HG03520 (cell line): Measurements from ENCODE around the gene SMG6.

Experiments
- ATAC-seq: cut with Tn5 transposase; IDR thresholded peaks from one replicate; pipeline ENCODE4 v1.9.1; 2021; ENCODE audit warnings: mild to moderate bottlenecking, moderate library complexity; ENCODE audit not compliant: unreplicated experiment

SMG6 gene

DNA sequence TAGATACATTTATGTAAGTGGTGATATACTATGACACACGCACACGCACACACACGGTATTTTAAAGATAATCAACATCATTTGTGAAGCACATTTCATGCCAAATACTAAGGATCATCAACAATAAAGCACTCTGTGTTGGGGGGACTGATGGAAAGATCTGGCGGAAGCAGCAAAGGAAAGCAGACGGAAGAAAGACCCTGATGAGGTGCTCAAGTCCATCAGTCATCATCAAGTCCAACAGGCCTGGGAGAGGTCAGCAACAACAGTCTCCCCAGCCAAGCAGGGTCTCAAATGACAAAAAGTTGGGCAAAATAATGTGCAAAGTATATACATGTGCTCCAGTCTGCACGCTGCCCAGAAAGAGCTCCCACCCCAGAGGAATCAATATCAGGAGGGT, 193.1 kb downstream of the SMG6 start:
- ATAC-seq, result no peak

DNA sequence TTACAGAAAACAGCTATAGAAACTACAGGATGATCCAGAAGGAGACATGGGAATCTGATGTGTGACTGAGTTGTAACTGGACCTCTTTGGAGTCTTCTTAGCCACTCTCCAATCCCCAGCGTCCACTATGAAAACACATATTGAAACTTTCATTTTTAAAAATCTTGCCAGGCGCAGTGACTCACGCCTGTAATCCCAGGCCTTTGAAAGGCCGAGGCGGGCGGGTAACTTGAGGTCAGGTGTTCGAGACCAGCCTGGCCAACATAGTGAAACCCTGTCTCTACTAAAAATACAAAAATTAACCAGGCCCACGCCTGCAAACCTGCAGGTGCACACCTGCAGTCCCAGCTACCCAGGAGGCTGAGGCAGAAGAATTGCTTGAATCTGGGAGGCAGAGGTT, 195.4 kb downstream of the SMG6 start:
- no peak for ATAC-seq

DNA sequence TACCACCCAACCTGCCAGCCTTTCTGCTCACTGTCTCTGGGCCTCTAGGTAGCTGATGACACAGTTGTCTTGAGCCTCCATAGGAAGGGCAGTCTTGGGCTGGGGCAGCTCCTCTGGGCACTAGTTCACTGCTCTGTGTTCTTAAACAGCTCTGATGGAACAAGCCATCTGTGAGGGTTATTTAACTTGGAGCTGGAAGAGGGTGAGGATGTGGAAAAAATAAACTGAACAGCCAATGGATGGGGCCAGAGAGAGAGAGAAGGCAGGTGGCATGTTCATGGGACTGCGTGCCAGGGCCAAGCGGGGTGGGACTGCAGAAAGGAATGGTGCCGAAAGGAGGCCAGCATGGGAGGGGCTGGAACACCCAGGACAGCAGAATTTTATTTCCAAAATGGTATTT, 196.1 kb downstream of the SMG6 start:
- ATAC-seq, result no peak

DNA sequence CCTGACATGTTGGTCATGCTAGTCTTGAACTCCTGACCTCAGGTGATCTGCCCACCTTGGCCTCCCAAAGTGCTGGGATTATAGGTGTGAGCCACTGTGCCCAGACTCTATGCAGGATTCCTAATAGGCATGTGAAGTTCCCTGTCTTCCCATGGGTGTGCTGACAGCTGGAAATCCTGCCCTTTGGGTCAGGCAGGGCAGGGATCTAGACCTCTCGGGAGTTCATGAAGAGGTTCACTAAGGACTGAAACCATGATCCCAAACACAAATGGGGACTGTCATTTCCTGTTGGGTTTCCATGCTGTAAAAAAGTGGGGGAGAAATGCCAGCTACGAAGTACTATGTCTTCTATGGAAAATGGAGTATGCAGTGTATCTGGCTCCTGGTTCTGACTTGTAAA, 196.5 kb downstream of the SMG6 start:
- no peak for ATAC-seq

DNA sequence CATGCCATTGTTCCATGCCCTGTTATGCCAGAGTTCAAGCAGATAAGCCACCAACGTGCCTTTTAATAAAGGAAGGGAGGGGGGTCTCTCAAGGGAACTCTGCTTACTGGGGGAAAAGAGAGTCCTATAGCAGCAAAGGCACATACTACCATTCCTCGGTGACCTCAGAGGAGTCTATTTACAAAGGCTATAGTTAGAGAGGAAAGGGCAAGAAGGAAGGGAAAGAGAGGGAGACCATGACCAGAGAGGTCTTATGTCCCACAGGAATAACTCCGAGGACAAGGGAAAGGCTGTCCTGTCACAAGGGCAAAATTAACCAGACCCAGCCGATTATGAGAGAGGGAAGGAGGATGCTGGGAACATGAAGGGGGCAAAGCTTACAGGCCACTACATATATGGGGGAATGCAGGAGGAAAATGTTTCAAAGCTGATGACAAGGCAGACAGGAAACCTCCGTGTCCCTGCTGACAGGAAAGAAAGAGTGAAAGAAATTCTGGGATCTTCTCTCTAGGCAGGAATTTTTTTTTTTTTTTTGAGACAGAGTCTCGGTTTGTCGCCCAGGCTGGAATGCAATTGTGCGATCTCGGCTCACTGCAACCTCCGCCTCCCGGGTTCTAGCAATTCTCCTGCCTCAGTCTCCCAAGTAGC, 197.2 kb downstream of the SMG6 start:
- ATAC-seq, result no peak

DNA sequence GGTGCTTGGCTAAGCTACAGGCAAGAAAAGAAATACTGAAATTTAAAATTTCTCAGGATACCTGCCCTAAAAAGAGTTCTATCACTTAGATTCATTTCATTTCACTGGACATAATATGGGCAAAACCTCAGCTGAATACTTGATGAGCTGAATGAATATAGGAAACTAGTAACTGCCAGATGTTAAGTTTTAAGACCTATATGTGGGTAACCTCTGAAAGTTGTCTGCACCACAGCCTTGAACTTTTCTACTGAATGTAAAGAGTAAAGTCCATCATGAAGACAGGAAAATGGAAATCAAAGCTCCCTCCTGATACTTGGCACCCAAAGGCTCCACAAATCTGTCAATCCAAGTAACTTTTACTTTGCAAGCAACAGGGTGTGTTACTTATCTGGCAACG, 197.9 kb downstream of the SMG6 start:
- ATAC-seq, result no peak

DNA sequence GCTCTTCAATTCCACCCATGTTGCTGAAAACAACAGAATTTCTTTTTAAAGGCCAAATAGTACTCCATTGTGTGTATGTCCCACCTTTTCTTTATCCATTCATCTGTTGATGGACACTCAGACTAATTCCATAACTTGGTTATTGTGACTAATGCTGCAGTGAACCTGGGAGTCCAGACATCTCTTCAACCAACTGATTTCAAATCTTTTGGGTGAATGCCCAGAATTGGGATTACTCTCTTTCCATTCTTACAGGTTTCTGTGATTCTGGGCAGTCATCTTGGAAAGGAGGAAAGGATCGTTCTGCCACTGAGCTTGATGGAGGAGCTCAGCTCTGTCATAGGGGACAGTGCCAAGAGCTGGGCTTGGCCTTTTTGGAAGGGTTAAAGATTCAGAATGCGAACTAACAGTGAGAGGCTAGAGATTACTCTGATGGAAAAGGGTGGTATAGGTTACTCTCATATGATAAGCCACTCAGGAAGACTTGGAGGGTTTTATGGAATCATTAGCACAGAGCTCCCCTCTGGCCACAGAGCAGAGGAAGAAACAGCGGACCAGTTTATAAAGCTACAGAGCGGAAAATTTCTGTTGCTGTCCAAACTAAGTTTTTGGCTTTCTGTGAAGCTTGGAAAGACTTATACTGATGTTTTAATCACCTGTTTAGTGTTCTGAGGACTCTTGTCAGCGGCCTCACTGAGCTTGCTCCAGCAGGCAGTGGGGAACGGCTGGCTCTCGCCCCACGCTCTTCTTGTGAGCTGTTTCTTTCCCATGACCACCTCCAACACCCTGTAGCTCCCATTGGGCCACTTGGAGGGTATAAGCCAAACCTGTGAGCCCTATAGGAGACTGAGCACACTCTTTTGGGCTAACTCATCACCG, 200.4 kb downstream of the SMG6 start:
- no peak for ATAC-seq

DNA sequence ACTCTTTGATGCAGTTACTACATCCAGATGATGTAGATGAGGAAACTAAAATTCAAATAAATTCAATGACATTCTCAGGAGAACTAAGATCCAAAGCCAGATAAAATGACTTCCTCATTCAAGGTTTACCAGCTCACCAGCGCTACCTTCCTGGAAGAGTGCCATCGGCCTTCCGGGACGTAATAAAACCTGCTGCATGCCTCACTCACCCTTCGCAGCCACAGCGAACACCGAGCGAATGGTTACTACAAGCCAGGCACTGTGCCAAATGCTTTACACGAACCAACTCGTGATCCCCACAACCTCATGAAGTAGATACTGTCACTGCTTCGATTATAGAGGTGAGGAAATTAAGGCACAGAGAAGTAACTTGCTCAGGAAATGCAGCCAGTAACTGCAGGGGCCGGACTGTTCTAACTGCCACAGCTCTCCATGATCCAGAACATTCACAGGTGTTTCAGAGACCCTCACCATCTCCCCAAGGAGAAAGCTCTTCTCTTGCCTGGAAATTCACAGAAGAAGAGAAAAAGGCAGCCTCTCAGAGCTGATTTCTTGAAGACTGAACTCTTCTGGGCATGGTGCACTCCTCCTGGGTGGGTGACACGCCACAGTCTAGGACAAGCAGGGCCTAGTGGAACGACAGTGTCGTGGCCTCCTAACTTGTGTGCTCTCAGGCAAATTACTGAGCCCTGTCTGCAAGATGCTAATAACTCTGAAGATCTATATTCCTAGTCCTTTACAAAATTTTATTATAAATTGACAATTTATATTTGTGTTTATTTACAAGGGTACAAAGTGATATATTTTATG, 201.9 kb downstream of the SMG6 start:
- no peak for ATAC-seq

DNA sequence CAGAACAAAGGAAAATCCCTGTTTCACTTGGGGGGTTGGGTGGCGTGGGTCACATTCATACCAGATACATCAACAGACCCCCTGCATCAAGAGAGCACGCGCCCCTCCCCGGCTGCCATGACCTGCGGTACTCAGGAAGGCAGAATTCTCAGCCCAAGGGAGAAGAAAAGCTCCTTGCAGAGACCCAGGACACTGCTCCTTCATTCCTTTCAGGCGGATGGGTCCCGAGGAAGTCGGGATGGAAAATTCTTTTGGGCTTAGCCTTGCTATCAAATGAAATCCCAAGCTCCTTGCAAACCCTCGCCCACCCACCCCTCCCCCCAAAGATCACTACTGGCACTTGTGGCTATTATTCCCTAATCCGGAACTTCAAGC, 208.1 kb downstream of the SMG6 start:
- no peak for ATAC-seq

DNA sequence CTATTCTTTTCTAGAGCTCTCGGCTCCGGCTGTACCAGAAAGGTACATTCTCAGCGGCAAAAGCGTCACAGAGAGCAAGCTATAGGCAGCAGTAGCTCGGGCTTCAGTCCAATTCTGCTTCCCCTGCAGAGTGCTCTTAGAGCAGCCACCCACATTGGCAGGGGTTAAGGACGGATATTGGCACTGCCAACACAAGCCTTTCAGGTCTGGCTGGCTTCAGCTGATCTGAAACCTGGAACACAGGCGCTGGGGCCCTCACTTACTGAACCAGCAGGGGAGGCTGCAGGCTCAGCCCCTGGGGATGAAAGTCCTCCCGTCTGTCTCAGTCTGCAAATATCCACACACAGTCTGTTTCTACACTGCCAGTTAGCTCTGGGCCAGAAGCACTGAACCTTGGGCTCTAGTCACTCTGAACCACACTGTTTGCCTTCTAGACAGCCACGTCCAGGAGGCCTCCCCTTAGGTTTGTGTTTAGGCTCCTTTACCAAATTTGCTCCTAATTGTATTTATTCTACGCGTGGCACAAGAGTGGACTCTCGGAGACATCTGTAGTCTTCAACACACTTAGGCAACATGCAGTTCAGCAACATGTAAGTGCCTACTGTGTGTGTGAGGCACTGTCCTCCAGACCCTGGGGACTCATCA, 208.6 kb downstream of the SMG6 start:
- ATAC-seq, result no peak

DNA sequence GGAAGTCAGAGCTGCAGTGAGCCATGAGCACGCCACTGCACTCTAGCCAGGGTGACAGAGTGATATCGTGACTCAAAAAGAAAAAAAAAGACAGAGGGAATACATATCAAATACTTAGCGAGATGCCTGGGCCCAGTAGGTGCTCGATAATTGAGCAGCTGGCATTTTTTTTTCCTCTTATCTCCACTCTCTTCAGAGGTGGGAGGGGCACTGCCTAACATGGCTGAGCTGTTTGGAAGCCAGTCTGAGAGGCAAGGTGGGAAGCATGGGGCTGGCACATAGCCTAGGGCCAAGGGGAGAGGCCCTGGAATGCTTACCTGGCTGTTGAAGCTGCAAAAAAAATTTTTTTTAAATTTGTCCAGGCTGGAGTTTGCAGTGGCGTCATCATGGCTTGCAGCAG, 210.2 kb downstream of the SMG6 start:
- ATAC-seq, result no peak

DNA sequence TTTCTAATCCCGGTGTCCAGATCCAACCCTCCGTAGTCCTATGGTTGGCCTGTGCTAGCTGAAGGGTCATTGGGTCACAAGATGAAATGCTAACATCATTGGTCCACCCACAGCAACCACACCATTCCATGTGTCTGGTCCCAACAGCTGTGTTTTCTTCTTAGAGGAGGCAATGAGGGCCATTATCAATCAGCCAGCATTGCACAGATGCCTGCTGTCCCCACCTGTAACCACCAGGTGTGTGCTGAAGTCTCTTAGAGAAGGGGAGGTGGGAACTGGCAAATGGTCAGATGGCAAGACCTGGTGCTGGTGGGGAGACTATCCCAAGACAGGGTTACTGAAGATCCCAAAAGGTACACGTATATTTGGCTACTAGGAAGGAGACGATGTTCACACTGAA, 211.3 kb downstream of the SMG6 start:
- no peak for ATAC-seq

DNA sequence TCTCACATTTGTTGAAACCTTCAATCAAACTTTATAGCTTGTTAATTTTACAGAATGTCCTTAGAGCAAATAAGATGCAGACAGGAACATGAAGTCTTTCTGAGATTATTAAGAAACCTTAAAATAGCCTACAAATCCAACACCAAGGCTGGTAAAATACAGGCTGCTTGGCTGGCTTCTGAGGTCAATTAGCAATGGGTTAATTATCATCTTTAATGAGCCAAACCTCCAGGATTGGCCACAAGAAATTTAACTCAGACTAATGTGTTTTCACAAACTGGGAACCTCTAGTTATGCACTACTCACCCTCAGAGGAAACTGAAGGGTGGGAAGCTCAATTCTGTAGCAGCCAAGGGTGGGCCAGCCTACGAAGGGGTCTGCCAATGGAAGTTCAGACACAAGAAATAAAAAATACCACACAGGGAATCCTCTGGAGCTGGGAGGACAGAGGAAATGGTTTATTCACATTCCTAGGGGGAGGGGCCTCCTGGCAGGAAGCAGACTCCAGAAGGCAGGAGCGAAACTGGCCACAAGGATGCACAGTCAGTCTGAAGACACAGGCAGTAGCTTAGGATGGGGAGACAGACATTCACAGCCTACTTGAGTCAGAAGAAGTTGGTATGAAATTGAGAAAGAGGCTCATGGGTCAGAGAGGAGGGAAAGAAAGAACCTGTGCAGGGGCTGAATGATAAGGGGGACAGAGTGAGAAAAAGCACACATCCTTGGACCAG, 212.6 kb downstream of the SMG6 start:
- ATAC-seq, result no peak

DNA sequence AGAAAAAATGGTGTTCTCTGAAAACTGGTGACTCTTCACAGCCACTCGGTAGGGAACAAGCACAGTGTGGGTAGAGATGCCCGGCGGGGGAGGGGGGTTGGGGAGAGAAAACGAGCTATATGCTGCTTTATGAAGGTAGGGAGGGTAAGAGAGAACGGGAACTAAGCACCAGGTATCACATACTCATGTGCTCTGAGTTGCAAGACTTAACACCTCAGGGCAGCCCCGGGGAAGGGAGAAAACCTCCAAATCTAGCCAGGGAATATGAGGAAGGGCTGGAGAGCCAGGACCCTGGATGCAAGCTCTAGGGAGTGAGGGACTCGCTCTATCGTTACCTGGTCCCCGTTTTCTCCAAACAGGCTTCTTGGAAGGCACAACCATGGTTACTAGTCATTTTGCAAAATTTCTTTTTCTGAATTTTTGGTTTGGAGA, 213.4 kb downstream of the SMG6 start:
- ATAC-seq, result no peak

DNA sequence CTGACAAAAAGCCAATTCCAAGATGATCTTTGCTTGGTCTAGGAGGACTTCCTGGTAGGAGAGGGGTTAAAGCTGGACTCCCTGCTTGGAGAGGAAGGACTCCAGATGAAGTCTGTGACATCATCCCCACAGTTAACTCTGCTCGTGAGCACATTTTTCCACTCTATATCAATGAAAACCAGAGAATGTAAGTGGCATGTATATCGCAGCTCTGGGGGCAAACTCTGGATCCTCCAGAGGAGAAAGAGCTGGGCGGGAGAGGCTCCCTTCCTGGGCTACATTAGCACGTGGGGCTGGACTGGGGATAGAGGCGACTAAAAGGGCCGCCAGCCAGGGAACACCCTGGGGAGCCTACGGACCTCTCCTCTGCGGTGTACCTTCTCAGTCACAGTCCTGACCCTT, 214.6 kb downstream of the SMG6 start:
- peak; percentile 24 for ATAC-seq

DNA sequence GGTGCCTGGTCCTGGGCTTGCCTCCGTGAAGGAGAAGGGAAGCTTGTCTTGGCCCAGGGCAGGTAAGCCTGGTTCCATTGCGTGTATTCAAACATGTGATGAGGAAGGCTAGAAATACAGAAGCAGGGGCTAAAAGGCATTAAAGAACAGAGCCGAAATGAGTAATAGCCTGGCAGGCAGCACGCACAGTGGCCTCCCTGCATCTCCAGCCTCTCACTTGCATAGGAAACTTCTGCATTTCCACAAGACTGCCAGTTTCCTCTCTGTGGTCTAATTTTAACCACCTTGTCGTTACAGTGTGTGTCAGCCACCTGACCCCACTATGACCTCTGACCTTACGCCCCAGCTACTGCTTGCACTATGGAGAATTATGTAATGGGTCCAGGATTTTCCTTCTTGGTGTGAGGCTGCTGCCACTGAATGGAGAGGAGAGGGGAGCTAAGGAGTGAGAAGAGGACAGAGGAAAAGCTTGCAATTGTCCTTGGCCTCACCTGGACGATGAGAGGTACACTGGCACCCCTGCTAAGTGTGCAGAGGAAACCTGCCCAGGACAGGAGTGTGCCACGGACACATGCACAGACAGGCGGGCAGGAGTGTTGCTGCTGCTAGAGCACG, 215.9 kb downstream of the SMG6 start:
- ATAC-seq, result no peak

DNA sequence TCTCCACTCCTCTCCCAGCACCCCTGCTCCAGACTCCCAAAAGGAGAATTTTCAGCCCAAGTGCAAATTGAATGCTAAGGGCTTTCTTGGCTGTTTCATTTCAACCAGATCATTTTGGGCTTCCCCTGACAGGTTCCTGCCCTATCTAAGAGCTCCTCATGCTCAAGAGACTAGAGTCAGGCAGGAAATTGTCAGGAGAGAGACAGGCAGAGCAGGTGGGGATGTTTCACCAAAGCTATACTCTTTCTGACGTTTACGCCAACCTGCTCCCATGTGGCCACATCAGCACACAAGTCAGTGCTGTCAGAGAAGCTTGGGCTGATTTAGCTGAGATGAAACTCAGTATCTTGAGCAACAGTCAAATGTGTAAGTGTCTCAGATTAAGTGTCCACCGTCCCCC, 217.3 kb downstream of the SMG6 start:
- ATAC-seq, result no peak

DNA sequence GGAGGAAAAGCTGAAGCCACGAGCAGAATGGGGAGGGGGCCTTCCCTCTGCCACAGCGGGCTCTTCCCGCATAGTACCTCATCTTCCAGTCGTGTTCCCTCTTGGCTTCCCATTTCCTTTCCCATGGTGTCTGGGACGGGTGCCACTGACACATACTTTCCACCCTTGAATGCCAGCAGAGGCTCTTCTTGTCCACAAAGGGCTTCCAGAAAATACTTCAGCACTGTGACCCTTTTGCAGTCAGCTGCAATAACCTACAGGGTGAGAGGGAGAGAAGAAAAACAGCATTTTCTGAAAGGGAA, 218.0 kb downstream of the SMG6 start:
- no peak for ATAC-seq

DNA sequence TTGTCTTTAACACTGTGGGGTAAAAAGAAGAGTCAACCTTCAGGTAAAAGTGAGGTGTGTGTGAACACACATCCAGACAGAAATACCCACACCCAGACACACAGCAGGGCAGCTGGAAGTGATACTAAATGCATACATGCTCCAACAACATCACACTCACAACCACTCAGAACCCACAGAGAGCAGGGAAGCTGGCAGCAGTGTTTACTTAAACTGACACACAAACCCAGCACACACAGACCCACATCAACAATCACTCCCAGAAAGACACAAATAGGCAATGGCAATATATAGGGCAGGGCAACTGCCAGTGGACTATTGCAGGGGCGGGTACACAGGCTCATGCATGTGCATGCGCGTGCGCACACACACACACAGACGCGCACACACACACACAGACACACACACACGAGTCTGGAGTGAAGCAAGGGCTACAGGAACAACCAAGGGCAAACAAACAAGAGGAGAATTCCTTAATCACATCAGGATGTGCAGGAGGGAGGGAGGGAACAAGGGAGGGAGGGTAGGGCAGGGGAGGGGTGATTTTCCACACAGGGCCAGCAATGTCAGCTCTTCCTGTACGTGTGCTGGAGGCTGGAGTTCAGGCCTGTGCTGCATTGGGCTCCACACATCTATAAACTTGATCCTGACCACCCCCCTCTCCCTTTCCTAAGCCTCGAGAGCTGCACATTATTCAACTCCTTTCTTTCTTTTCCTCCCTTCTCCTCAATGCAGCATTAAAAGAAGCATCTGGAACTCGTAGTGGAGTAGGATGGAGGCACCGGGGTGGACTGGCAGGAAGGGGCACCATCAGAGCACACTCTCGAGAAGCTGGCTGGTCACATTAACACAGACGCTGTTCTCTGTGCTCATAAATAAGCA, 218.6 kb downstream of the SMG6 start:
- no peak for ATAC-seq
